Fibroblast of skin of left quadriceps (primary cell): ENCODE measurements around the gene PDE4D.

Experiments
- DNase-seq, 2 experiments: peaks; one replicate each; pipeline ENCODE4 v3.0.0-alpha.2; 2013; ENCODE audit warnings: low read depth in 2 of 2

The PDE4D gene

GRCh38 chr5:59116231-59116865, 777.2 kb downstream of the PDE4D start:
- DNase-seq: no peak

GRCh38 chr5:59115345-59115744, 778.2 kb downstream of the PDE4D start:
- DNase-seq: peak in 1 of 2 experiments; percentile 57

- DNase-seq: no peak
These were observed 784.1 kb downstream of the PDE4D start for GRCh38 chr5:59109383-59109782.

GRCh38 chr5:59107692-59108091, 785.8 kb downstream of the PDE4D start:
- DNase-seq: no peak

GRCh38 chr5:59104400-59105127, 789.0 kb downstream of the PDE4D start:
- DNase-seq: no peak

- no peak for DNase-seq
These were observed 790.2 kb downstream of the PDE4D start for GRCh38 chr5:59103303-59103702.

GRCh38 chr5:59102437-59102836, 791.1 kb downstream of the PDE4D start:
- no peak for DNase-seq

- no peak for DNase-seq
These were observed 792.7 kb downstream of the PDE4D start for GRCh38 chr5:59100875-59101274.

GRCh38 chr5:59099995-59100345, 793.6 kb downstream of the PDE4D start:
- no peak for DNase-seq

- peak; percentile 49 to 55 for DNase-seq
These were observed 794.1 kb downstream of the PDE4D start for GRCh38 chr5:59099270-59099994.

GRCh38 chr5:59098743-59099142, 794.8 kb downstream of the PDE4D start:
- DNase-seq: no peak

GRCh38 chr5:59097712-59098111, 795.8 kb downstream of the PDE4D start:
- no peak for DNase-seq

GRCh38 chr5:59097116-59097515, 796.4 kb downstream of the PDE4D start:
- peak in 1 of 2 experiments; percentile 17 for DNase-seq

GRCh38 chr5:59095480-59095879, 798.0 kb downstream of the PDE4D start:
- DNase-seq: no peak

- DNase-seq: no peak
These were observed 798.7 kb downstream of the PDE4D start for GRCh38 chr5:59094864-59095263.

GRCh38 chr5:59093329-59093728, 800.2 kb downstream of the PDE4D start:
- no peak for DNase-seq

GRCh38 chr5:59092758-59093157, 800.8 kb downstream of the PDE4D start:
- no peak for DNase-seq

- no peak for DNase-seq
These were observed 801.6 kb downstream of the PDE4D start for GRCh38 chr5:59091965-59092364.

- no peak for DNase-seq
These were observed 803.2 kb downstream of the PDE4D start for GRCh38 chr5:59090323-59090722.

- DNase-seq: no peak
These were observed 803.8 kb downstream of the PDE4D start for GRCh38 chr5:59089767-59090166.

- DNase-seq: no peak
These were observed 805.0 kb downstream of the PDE4D start for GRCh38 chr5:59088546-59088945.

- no peak for DNase-seq
These were observed 807.5 kb downstream of the PDE4D start for GRCh38 chr5:59086024-59086423.

GRCh38 chr5:59081693-59082092, 811.8 kb downstream of the PDE4D start:
- DNase-seq: no peak
